HG03045 (cell line): ENCODE data around the gene WDR45B.

Source experiments
- ATAC-seq: cut with Tn5 transposase; IDR thresholded peaks from one replicate; pipeline ENCODE4 v1.9.1; 2021; ENCODE audit warnings: mild to moderate bottlenecking, moderate library complexity; ENCODE audit not compliant: unreplicated experiment

The WDR45B gene

DNA sequence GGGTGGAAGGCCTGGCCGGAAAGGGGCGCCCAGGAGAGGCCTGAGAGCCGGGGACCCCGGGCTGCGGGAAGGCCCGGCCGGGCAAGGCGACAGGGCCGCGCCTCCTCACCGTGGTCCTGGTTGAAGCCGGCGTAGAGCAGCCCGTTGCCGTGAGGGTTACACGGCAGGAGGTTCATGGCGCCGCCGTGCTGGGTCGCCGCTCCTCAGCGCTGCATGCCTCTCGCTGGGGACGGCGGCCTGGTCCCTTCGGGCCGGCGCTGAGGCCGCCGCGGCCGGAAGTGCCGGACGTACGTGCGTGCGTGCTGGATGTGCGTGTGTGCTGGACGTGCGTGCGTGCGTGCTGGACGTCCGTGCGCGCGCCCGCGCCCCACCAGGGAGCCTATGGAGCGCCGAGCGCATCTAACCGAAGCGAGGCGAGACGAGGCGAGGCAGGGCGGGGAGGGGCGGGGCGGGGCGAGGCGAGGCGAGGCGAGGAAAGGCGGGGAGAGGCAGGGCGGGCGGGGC lies at the start of gene WDR45B:
Gene WDR45B, minus strand, starts transcription at position 280 of the 504 bp plus-strand sequence. Its CDS starts 104 bp downstream, at position 176.
- ATAC-seq, result peak; percentile 75

DNA sequence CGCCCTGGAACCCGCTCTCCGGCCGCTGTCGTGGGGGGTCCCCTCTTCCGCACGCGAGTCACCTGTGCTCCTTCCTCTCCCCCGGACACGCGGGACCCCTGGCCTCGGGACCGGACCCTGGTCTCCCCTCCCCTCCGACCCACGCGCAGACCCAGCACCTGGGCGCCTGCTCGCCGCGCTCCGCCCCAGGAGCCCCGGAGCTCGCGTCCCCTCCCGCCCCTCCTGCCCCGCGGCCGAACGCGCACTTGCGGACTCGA lies 49.5 kb upstream of the WDR45B start:
- no peak for ATAC-seq

- ATAC-seq, result no peak
These were observed 48.9 kb upstream of the WDR45B start for GRCh38 chr17:82696916-82697807.

GRCh38 chr17:82696259-82696658 lies 48.0 kb upstream of the WDR45B start:
- no peak for ATAC-seq

GRCh38 chr17:82694647-82695046 lies 46.4 kb upstream of the WDR45B start:
- ATAC-seq, result no peak

DNA sequence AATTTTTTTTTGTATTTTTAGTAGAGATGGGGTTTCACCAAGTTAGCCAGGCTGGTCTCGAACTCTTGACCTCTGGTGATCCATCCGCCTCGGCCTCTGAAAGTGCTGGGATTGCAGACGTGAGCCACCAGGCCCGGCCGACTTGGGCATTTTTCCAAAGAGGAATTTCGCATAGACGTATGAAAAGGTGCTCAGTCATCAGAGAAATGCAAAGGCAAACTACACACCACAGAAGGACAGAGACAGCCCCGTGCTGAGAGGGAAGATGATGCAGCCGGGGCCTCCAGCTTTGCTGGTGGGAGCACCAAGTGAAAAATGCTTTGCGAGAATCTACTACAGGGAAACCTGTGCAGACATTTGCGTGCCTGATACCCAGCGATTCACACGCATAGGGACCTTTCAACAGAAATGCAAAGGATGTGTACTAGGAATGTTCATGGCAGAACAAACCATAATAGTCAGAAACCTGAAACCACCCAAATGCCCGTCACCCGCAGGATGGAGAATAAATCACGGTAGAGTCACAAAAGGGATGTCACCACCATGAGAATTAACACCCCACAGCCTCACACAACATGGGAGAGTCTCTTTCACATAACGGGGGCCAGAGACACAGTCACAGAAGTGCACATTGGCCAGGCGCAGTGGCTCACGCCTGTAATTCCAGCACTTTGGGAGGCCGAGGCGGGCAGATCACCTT lies 45.1 kb upstream of the WDR45B start:
- no peak for ATAC-seq

DNA sequence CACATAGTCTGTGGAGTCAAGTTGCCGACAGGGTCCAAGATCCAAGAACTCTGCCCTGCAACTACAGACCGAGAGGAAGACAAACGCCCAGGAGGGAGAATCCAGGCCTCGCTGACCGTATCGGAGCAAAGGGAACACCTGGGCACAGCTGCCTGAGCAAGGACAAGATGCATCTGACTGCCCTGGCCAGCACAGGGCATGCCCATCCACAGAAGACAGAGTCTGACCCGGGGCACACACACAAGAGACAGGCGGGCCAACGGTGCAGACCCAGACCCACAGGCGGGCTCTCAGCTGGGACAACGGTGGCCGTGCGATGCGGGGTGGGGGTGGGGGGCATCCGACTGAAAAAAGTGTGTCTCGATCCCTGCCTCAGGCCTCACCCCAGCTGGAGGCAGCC lies 44.0 kb upstream of the WDR45B start:
- no peak for ATAC-seq

DNA sequence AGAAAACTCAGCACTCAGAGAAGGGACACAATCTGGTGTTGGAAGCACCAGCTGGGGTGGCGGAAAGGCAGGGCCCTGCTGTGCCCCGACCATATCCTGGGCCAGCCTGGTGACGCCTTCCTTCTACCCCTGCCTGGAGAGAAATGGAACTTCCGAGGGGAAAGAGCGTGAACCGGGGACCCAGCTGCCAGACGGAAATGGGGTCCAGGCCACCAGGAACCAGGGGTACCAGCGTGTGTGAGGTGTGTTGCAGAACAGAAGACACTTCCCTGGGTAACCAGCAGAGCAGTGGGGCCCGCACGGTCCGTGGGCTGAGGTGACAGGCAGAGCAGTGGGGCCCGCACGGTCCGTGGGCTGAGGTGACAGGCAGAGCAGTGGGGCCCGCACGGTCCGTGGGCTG lies 43.5 kb upstream of the WDR45B start:
- ATAC-seq, result no peak

DNA sequence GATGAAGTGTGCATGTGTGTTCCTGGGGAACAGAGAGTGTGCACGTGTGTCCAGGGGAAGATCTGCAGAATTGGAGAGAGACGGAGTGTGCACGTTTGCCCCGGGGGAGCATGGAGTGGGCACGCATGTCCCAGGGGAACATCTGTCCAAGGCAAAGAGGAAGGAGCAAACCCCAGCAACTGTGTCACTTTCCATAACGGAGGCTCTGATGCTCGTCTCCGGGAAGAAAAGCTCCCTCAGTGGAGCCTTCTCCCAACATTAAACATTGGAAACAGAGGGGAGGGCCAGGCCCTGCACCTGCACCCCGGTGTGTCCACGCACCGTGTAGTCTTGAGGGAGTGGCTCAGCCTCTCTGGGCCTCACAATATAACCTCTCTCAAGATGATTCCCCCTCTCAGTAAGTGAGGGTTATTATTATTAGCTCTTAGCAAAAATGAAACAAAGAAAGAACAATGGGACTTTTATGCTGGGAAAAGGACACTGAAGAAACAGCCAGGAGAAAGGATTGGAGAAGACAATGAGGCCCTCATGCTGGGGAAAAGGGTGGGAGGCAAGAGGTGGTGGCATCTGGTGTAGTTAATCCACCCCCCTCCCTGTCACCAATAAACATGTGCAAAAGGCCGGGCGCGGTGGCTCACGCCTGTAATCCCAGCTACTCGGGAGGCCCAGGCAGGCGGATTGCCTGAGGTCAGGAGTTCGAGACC lies 42.7 kb upstream of the WDR45B start:
- ATAC-seq, result no peak

- ATAC-seq, result no peak
These were observed 40.8 kb upstream of the WDR45B start for GRCh38 chr17:82689077-82689476.

- ATAC-seq, result no peak
These were observed 39.6 kb upstream of the WDR45B start for GRCh38 chr17:82687871-82688270.

GRCh38 chr17:82687375-82687861 lies 39.2 kb upstream of the WDR45B start:
- ATAC-seq, result no peak

- ATAC-seq, result no peak
These were observed 38.4 kb upstream of the WDR45B start for GRCh38 chr17:82686366-82687324.

- no peak for ATAC-seq
These were observed 37.0 kb upstream of the WDR45B start for GRCh38 chr17:82685291-82685690.

DNA sequence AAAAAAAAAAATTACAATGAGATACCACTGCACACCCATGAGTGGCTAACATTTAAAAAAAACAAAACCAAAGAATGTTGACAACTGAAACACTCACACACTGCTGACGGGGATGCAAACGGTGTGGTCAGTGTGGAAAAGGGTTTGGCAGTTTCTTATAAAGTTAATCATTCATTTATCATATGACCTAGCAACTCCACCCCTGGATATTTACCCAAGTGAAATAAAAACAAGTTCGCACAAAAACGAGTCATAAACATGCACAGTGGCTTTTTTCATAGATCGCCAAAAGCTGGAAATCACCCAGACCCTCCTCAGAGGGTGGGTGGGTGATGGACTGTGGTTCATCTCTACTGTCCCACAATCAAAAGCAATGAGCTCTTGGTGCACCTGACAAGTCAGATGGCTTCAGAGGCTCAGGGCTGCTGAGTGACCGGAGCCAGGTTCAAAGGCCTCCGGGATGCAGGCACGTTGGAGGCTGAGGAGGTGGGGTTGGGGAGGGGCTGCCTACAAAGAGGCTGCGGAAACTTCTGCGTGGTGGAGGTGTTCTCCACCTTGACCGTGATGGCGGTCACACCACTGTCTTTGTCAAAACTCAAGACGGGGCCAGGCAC lies 36.1 kb upstream of the WDR45B start:
- ATAC-seq, result no peak

DNA sequence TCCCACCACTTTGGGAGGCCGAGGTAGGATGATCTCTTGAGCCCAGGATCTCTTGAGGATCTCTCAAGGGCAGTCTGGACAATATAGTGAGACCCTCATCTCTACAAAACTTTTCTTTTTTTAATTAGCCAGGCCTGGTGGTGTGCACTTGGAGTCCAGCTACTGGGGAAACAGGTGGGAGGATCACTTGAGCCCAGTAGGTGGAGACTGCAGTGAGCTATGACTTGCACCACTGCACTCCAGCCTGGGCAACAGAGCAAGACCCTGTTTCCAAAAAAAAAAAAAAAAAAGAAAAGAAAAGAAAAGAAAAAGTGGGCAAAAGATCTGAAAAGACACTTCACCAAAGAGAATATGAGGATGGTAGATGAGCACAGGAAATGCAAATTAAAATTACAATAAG lies 35.3 kb upstream of the WDR45B start:
- ATAC-seq, result no peak

- ATAC-seq, result no peak
These were observed 33.3 kb upstream of the WDR45B start for GRCh38 chr17:82681547-82681946.

DNA sequence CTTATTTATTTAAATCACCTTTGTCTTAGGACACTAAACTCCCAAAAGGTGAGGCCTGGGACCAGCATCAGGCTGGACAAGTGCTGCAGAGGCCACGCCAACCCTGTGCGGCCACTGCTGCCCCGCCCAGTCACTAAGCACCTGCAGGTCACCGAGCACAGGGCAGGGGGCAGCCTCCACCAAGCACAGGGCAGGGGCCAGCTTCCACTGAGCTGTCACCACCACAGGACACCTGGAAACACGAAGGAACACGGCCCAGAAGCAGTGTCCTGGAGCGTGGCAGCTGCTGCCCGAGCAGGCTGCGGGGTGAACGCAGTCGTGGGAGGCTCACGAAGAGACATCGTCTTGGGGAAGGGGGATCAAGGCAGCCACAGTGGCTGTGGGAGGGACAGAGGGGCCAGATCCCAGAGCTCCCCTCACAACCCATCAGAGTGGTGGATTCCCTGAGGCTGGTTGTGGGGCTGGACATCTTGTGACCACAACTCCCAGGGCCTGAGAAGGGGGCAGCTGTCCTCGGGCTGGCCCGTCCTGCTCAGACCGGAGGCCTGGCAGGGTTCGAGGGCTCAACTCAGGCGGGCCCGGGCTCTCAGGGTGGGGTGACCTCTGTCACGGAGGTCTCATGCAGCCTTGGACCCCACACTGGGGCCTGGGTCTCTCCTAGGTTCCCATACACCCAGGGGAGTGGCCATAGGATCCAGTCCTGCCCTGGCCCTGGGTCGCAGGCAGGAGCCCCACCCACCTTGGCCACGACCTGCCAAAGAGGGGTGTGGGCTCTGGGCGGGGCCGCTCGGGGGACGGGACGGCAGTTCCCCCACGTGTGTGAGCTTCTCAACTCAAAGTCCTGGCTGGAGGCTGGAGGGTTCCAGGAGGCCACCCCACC lies 31.6 kb upstream of the WDR45B start:
- no peak for ATAC-seq
